Inflammatory macrophage treated with lipopolysaccharide for 4 hours (primary cell): ENCODE data around the gene HDGF.

Experiments
- DNase-seq: peaks from one replicate; pipeline ENCODE4 v3.0.0-alpha.2; 2020

The HDGF gene

GRCh38 chr1:156744786-156745419, 6.6 kb downstream of the HDGF start:
- DNase-seq: no peak

- DNase-seq: no peak
These were observed 7.1 kb downstream of the HDGF start for GRCh38 chr1:156744344-156744743.

- no peak for DNase-seq
These were observed 7.8 kb downstream of the HDGF start for GRCh38 chr1:156743367-156744302.

GRCh38 chr1:156742801-156743200, 8.7 kb downstream of the HDGF start:
- DNase-seq: no peak

- DNase-seq: no peak
These were observed 9.5 kb downstream of the HDGF start for GRCh38 chr1:156742017-156742416.

- DNase-seq: no peak
These were observed 9.9 kb downstream of the HDGF start for GRCh38 chr1:156741481-156741983.

- DNase-seq: peak; percentile 99
These were observed 10.6 kb downstream of the HDGF start, which contains the start of gene MRPL24 for GRCh38 chr1:156740741-156741480. Gene MRPL24, minus strand, starts transcription at chr1:156741088. Its CDS starts 2,384 bp downstream, at chr1:156738704.

- DNase-seq: no peak
These were observed 11.2 kb downstream of the HDGF start for GRCh38 chr1:156740237-156740740.

- DNase-seq: no peak
These were observed 12.6 kb downstream of the HDGF start for GRCh38 chr1:156738916-156739315.

GRCh38 chr1:156738407-156738806, 13.1 kb downstream of the HDGF start:
- no peak for DNase-seq

GRCh38 chr1:156733989-156734584, 17.4 kb downstream of the HDGF start:
- DNase-seq: no peak

GRCh38 chr1:156728599-156729462, 22.6 kb downstream of the HDGF start, which contains the start of gene ISG20L2:
Gene ISG20L2, minus strand, starts transcription at chr1:156728766. Its CDS starts 1,114 bp downstream, at chr1:156727652.
- peak; percentile 99 for DNase-seq

- peak; percentile 82 for DNase-seq
These were observed 23.4 kb downstream of the HDGF start, which contains the start of gene METTL25B for GRCh38 chr1:156727926-156728598. Gene METTL25B, plus strand, starts transcription at chr1:156728469. Its CDS starts 636 bp downstream, at chr1:156729105.

GRCh38 chr1:156727492-156727891, 24.0 kb downstream of the HDGF start:
- no peak for DNase-seq

- peak; percentile 67 for DNase-seq
These were observed 24.8 kb downstream of the HDGF start for GRCh38 chr1:156726549-156727226.

GRCh38 chr1:156725683-156726280, 25.7 kb downstream of the HDGF start:
- DNase-seq: peak; percentile 88

GRCh38 chr1:156721535-156721934, 29.9 kb downstream of the HDGF start:
- DNase-seq: peak; percentile 18

GRCh38 chr1:156721131-156721530, 30.3 kb downstream of the HDGF start:
- DNase-seq: no peak

GRCh38 chr1:156717351-156717750, 34.1 kb downstream of the HDGF start:
- no peak for DNase-seq
